H4 (cell line): ENCODE results near the gene CHMP1A. TPM values are rescaled to one million over a fixed set of nuclear protein-coding genes. Genes with fewer than 3 reads are reported as not detected.

Experiments
- DNase-seq: peaks from one replicate; pipeline ENCODE4 v3.0.0-alpha.2; 2015; ENCODE audit warnings: low spot score
- total RNA-seq: library from RNA; depleted of rRNA; stranded (reverse); fragments of >200 nt; shearing (Covaris generic); gene quantifications from 2 replicates; pipeline ENCODE4 v1.2.3, GENCODE V29; 2014; rRNA removed

The CHMP1A gene
- total RNA-seq, 1 experiment from 2014 or later: 70.7 TPM

- no peak for DNase-seq
Observed at GRCh38 chr16:89602952-89603590, 54.4 kb downstream of the CHMP1A start.

- peak; percentile 87 for DNase-seq
Observed at GRCh38 chr16:89602273-89602951, 55.1 kb downstream of the CHMP1A start.

GRCh38 chr16:89601906-89602272 lies 55.6 kb downstream of the CHMP1A start:
- no peak for DNase-seq

- DNase-seq: no peak
Observed at GRCh38 chr16:89600956-89601355, 56.6 kb downstream of the CHMP1A start.

GRCh38 chr16:89600427-89600826 lies 57.1 kb downstream of the CHMP1A start:
- no peak for DNase-seq

GRCh38 chr16:89599902-89600301 lies 57.6 kb downstream of the CHMP1A start:
- DNase-seq: no peak

- no peak for DNase-seq
Observed at GRCh38 chr16:89599451-89599858, 58.1 kb downstream of the CHMP1A start.

GRCh38 chr16:89598199-89598598 lies 59.3 kb downstream of the CHMP1A start:
- DNase-seq: no peak

GRCh38 chr16:89596957-89597649 lies 60.4 kb downstream of the CHMP1A start:
- DNase-seq: no peak

GRCh38 chr16:89596061-89596689 lies 61.3 kb downstream of the CHMP1A start:
- no peak for DNase-seq

- DNase-seq: no peak
Observed at GRCh38 chr16:89595330-89596060, 62.0 kb downstream of the CHMP1A start.

Other genes starting within 250 kb of the CHMP1A start
- 34.4 and 39.2 TPM in 2 replicates for gene ANKRD11, start 167.1 kb downstream of the CHMP1A start, total RNA-seq
- 45.0 and 46.7 TPM in 2 replicates for gene SPG7, start 149.3 kb downstream of the CHMP1A start, total RNA-seq
- gene RPL13, start 97.0 kb downstream of the CHMP1A start, total RNA-seq: 3,458 and 4,141 TPM in 2 replicates
- 3.9 and 10.0 TPM in 2 replicates for gene CPNE7, start 82.0 kb downstream of the CHMP1A start, total RNA-seq
- gene DPEP1, start 44.1 kb downstream of the CHMP1A start, total RNA-seq: not detected in 2 replicates
- 6.4 and 9.9 TPM in 2 replicates for gene SPATA33, start 128 bp upstream of the CHMP1A start, total RNA-seq
- gene CDK10, start 29.0 kb upstream of the CHMP1A start, total RNA-seq: 23.0 and 37.5 TPM in 2 replicates
- 8.1 and 9.2 TPM in 2 replicates for gene SPATA2L, start 44.0 kb upstream of the CHMP1A start, total RNA-seq
- 4.1 and 6.0 TPM in 2 replicates for gene VPS9D1, start 63.2 kb upstream of the CHMP1A start, total RNA-seq
- gene ZNF276, start 63.8 kb upstream of the CHMP1A start, total RNA-seq: 5.9 and 6.9 TPM in 2 replicates
- gene FANCA, start 158.9 kb upstream of the CHMP1A start, total RNA-seq: 18.8 and 23.4 TPM in 2 replicates
- 4.6 and 5.0 TPM in 2 replicates for gene SPIRE2, start 170.8 kb upstream of the CHMP1A start, total RNA-seq
- 95.7 and 97.1 TPM in 2 replicates for gene TCF25, start 215.9 kb upstream of the CHMP1A start, total RNA-seq